T-cell (primary cell): ENCODE measurements around the gene KCNA10. TPM values are rescaled to one million over a fixed set of nuclear protein-coding genes. Genes with fewer than 3 reads are reported as not detected.

Source experiments
- ATAC-seq, 4 experiments: fragments of 200-7000 bp in 3 of 4; fragments of 150-1000 bp in 1 of 4; cut with Tn5 transposase; replicated peaks in 1 of 4; 1 replicate in 3 of 4; 2 replicates in 1 of 4; pipeline ENCODE4 v1.10.0; 2021; ENCODE audit warnings: moderate library complexity in 3 of 4, mild to moderate bottlenecking in 2 of 4, moderate number of reproducible peaks in 1 of 4
- CTCF ChIA-PET, 2 donors: fragments of 300-600 bp; sonication (Branson Sonifier 250); formaldehyde crosslinking; loops; one replicate each; lab custom pipeline; 2022; ENCODE audit warnings: antibody characterized with exemption in 2 of 2; lab: Charles Lee
- POLR2A ChIA-PET, 2 donors: fragments of 300-600 bp; sonication (Branson Sonifier 250); formaldehyde crosslinking; loops; one replicate each; lab custom pipeline; 2022; ENCODE audit warnings: antibody characterized with exemption in 2 of 2; lab: Charles Lee
- DNase-seq, 35 experiments: peaks; one replicate each; pipeline versions ENCODE4 v3.0.0 to v3.0.0-alpha.2; 2013 to 2023
- H3K27ac ChIP-seq: one replicate; pipeline ENCODE4 v1.5.1; 2013; ENCODE audit warnings: low read length
- H3K27me3 ChIP-seq, 2 experiments: replicated peaks in 1 of 2; 1 replicate in 1 of 2; 2 replicates in 1 of 2; pipeline versions ENCODE4 v1.6.1 to v1.7.0; 2013; ENCODE audit warnings: low read length in 1 of 2, mixed read lengths in 1 of 2; ENCODE audit not compliant: control insufficient read depth in 2 of 2, insufficient read depth in 2 of 2; ENCODE audit errors: extremely low read depth in 1 of 2
- H3K36me3 ChIP-seq, 2 donors: 1 replicate in 1 of 2; 2 replicates in 1 of 2; pipeline versions ENCODE4 v1.6.1 to v1.7.0; 2013; ENCODE audit warnings: low read length in 1 of 2; ENCODE audit not compliant: control insufficient read depth in 2 of 2, insufficient read depth in 1 of 2; ENCODE audit errors: extremely low read depth in 1 of 2
- H3K4me1 ChIP-seq, 2 experiments: 1 replicate in 1 of 2; 2 replicates in 1 of 2; pipeline versions ENCODE4 v1.6.1 to v1.7.0; 2013; ENCODE audit warnings: low read length in 2 of 2, mixed read lengths in 1 of 2; ENCODE audit not compliant: insufficient read depth in 2 of 2, control insufficient read depth in 1 of 2; ENCODE audit errors: extremely low read depth in 1 of 2
- H3K4me3 ChIP-seq, 2 donors: 1 replicate in 1 of 2; 2 replicates in 1 of 2; pipeline versions ENCODE4 v1.5.1 to v1.7.0; 2013; ENCODE audit warnings: mild to moderate bottlenecking in 2 of 2, low read length in 1 of 2, moderate library complexity in 1 of 2; ENCODE audit not compliant: control insufficient read depth in 1 of 2; ENCODE audit errors: extremely low read depth in 1 of 2
- H3K9me3 ChIP-seq: 2 replicates; pipeline ENCODE4 v1.7.0; 2013
- H3K27ac Mint-ChIP-seq, 2 donors: one replicate each; pipeline ENCODE4 v1.8.0; 2020 to 2021; ENCODE audit warnings: mild to moderate bottlenecking in 2 of 2, mixed read lengths in 2 of 2
- H3K27me3 Mint-ChIP-seq, 2 donors: one replicate each; pipeline ENCODE4 v1.8.0; 2021 to 2022; ENCODE audit warnings: mixed read lengths in 2 of 2
- H3K36me3 Mint-ChIP-seq: one replicate; pipeline ENCODE4 v1.8.0; 2021; ENCODE audit warnings: mixed read lengths
- H3K4me1 Mint-ChIP-seq, 3 donors: one replicate each; pipeline ENCODE4 v1.8.0; 2020 to 2022; ENCODE audit warnings: mixed read lengths in 3 of 3, mild to moderate bottlenecking in 1 of 3
- H3K4me3 Mint-ChIP-seq, 3 donors: one replicate each; pipeline ENCODE4 v1.8.0; 2020 to 2022; ENCODE audit warnings: mild to moderate bottlenecking in 3 of 3, mixed read lengths in 3 of 3, moderate library complexity in 3 of 3
- H3K9me3 Mint-ChIP-seq, 3 donors: one replicate each; pipeline ENCODE4 v1.8.0; 2020 to 2022; ENCODE audit warnings: mixed read lengths in 3 of 3
- WGBS: methylation state at CpG from one replicate; pipeline ENCODE4 v1.1.5; 2013; ENCODE audit warnings: missing lambda C conversion rate; ENCODE audit not compliant: insufficient coverage; 5-methylcytosine and 5-hydroxymethylcytosine counted together
- total RNA-seq, 35 experiments: library from RNA in 6 of 35; stranded (reverse) in 6 of 35; fragments of 120-200 nt in 1 of 35; gene quantifications; one replicate each; pipeline versions ENCODE4 v1.2.1 to v1.2.4 and lab custom pipeline; 2013 to 2026

Gene KCNA10
- total RNA-seq, 5 donors from 2014 or later (not counting 1 experiment from before 2014, with no cell fraction given), result not detected

- Mint-ChIP-seq H3K4me3 (no peak overlapping the region), H3K27ac (no peak overlapping the region), H3K27me3 (peaks cover 21 to 31% of the 10 kb centered on the region in 2 donors), H3K4me1 (peaks cover 0 to 3% (median 2%) of the 10 kb centered on the region in 3 donors), H3K9me3 (no peaks in the 10 kb centered on the region), H3K36me3 (no peaks in the 10 kb centered on the region)
- no peak for ATAC-seq
- WGBS, result 76% methylated on average over 11 of the region's 12 CpGs
- H3K36me3 ChIP-seq, result no peaks in the 10 kb centered on the region
- ChIA-PET CTCF (no interaction called here), POLR2A (no interaction called here)
- peaks cover 0 to 5% of the 10 kb centered on the region in 2 experiments for H3K4me1 ChIP-seq
- H3K4me3 ChIP-seq, result no peak overlapping the region
- no peak for DNase-seq
- peaks cover 0 to 29% of the 10 kb centered on the region in 2 experiments for H3K27me3 ChIP-seq
- H3K27ac ChIP-seq, result no peak overlapping the region
- H3K9me3 ChIP-seq, result no peaks in the 10 kb centered on the region
Observed at GRCh38 chr1:110488161-110488560, 30.8 kb downstream of the KCNA10 start.

- Mint-ChIP-seq H3K27ac (no peak overlapping the region), H3K36me3 (no peaks in the 10 kb centered on the region), H3K4me3 (no peak overlapping the region), H3K9me3 (no peaks in the 10 kb centered on the region), H3K4me1 (peaks cover 0 to 5% (median 4%) of the 10 kb centered on the region in 3 donors), H3K27me3 (peaks cover 21 to 32% of the 10 kb centered on the region in 2 donors)
- Histone ChIP-seq H3K36me3 (no peaks in the 10 kb centered on the region), H3K4me3 (no peak overlapping the region), H3K9me3 (no peaks in the 10 kb centered on the region), H3K27ac (no peak overlapping the region), H3K27me3 (peaks cover 0 to 33% of the 10 kb centered on the region in 2 experiments), H3K4me1 (peaks cover 0 to 5% of the 10 kb centered on the region in 2 experiments)
- WGBS, result 82% methylated on average over 4 of the region's 8 CpGs
- ChIA-PET POLR2A (no interaction called here), CTCF (no interaction called here)
- ATAC-seq (no peak), DNase-seq (no peak)
Observed at GRCh38 chr1:110487726-110488125, 31.2 kb downstream of the KCNA10 start.

GRCh38 chr1:110485725-110486124 is 33.2 kb downstream of the KCNA10 start:
- no peaks in the 10 kb centered on the region for H3K9me3 Mint-ChIP-seq
- WGBS, result 76% methylated on average over 1 of the region's 2 CpGs
- peaks cover 21 to 32% of the 10 kb centered on the region in 2 donors for H3K27me3 Mint-ChIP-seq
- Histone ChIP-seq H3K36me3 (no peaks in the 10 kb centered on the region), H3K27ac (no peak overlapping the region), H3K27me3 (peaks cover 0 to 36% of the 10 kb centered on the region in 2 experiments), H3K9me3 (no peaks in the 10 kb centered on the region), H3K4me3 (no peak overlapping the region), H3K4me1 (peaks cover 0 to 5% of the 10 kb centered on the region in 2 experiments)
- H3K4me1 Mint-ChIP-seq, result peaks cover 0 to 5% (median 4%) of the 10 kb centered on the region in 3 donors
- no peak overlapping the region for H3K27ac Mint-ChIP-seq
- no peak overlapping the region for H3K4me3 Mint-ChIP-seq
- no peaks in the 10 kb centered on the region for H3K36me3 Mint-ChIP-seq
- no peak for DNase-seq
- no peak for ATAC-seq
- POLR2A ChIA-PET, result no interaction called here
- CTCF ChIA-PET, result interaction anchor here in 1 of 2 donors (1.5 kb wide), 1 partner anchor 10 kb away, joined by 3 read pairs; no protein-coding TSS in a partner anchor

GRCh38 chr1:110484801-110485200 is 34.2 kb downstream of the KCNA10 start:
- H3K4me3 Mint-ChIP-seq, result no peak overlapping the region
- H3K36me3 ChIP-seq, result no peaks in the 10 kb centered on the region
- DNase-seq, result no peak
- 77% methylated on average over 6 of the region's 12 CpGs for WGBS
- ChIA-PET POLR2A (no interaction called here), CTCF (interaction anchor here in 1 of 2 donors (1.5 kb wide), 1 partner anchor 11 kb away, joined by 3 read pairs; no protein-coding TSS in a partner anchor)
- no peaks in the 10 kb centered on the region for H3K9me3 Mint-ChIP-seq
- H3K27me3 ChIP-seq, result peaks cover 0 to 39% of the 10 kb centered on the region in 2 experiments
- peaks cover 0 to 5% of the 10 kb centered on the region in 2 experiments for H3K4me1 ChIP-seq
- H3K4me1 Mint-ChIP-seq, result peaks cover 0 to 5% (median 4%) of the 10 kb centered on the region in 3 donors
- no peak overlapping the region for H3K27ac Mint-ChIP-seq
- peaks cover 21 to 32% of the 10 kb centered on the region in 2 donors for H3K27me3 Mint-ChIP-seq
- no peaks in the 10 kb centered on the region for H3K9me3 ChIP-seq
- ATAC-seq, result no peak
- H3K36me3 Mint-ChIP-seq, result no peaks in the 10 kb centered on the region
- H3K4me3 ChIP-seq, result no peak overlapping the region
- H3K27ac ChIP-seq, result no peak overlapping the region

- 53% methylated on average over 7 of the region's 9 CpGs for WGBS
- Mint-ChIP-seq H3K9me3 (no peaks in the 10 kb centered on the region), H3K36me3 (no peaks in the 10 kb centered on the region), H3K27ac (no peak overlapping the region), H3K4me3 (no peak overlapping the region), H3K4me1 (peaks cover 0 to 5% (median 4%) of the 10 kb centered on the region in 3 donors), H3K27me3 (peaks cover 21 to 32% of the 10 kb centered on the region in 2 donors)
- ChIA-PET POLR2A (no interaction called here), CTCF (no interaction called here)
- H3K27me3 ChIP-seq, result peaks cover 0 to 36% of the 10 kb centered on the region in 2 experiments
- ATAC-seq, result no peak
- no peaks in the 10 kb centered on the region for H3K9me3 ChIP-seq
- no peaks in the 10 kb centered on the region for H3K4me1 ChIP-seq
- no peak overlapping the region for H3K27ac ChIP-seq
- no peaks in the 10 kb centered on the region for H3K36me3 ChIP-seq
- H3K4me3 ChIP-seq, result no peak overlapping the region
- DNase-seq, result no peak
Observed at GRCh38 chr1:110483308-110483685, 35.7 kb downstream of the KCNA10 start.

GRCh38 chr1:110482662-110483307 is 36.2 kb downstream of the KCNA10 start:
- Histone ChIP-seq H3K4me3 (no peak overlapping the region), H3K27me3 (peaks cover 0 to 32% of the 10 kb centered on the region in 2 experiments), H3K9me3 (no peaks in the 10 kb centered on the region), H3K36me3 (no peaks in the 10 kb centered on the region), H3K4me1 (no peaks in the 10 kb centered on the region), H3K27ac (no peak overlapping the region)
- Mint-ChIP-seq H3K36me3 (no peaks in the 10 kb centered on the region), H3K27me3 (peaks cover 20 to 32% of the 10 kb centered on the region in 2 donors), H3K4me1 (peaks cover 0 to 5% (median 4%) of the 10 kb centered on the region in 3 donors), H3K27ac (no peak overlapping the region), H3K4me3 (no peak overlapping the region), H3K9me3 (no peaks in the 10 kb centered on the region)
- POLR2A ChIA-PET, result no interaction called here
- CTCF ChIA-PET, result no interaction called here
- no peak for DNase-seq
- no peak for ATAC-seq
- 50% methylated on average over 10 of the region's 18 CpGs for WGBS
